Mesenchymal stem cell (in vitro differentiated cells and primary cell): ENCODE results near the gene FOXP1.

Experiments used
- DNase-seq: peaks from one replicate; pipeline ENCODE4 v3.0.0-alpha.2; 2013
- H2AFZ ChIP-seq: one replicate; pipeline ENCODE4 v1.6.1; 2013; ENCODE audit warnings: low read depth, mild to moderate bottlenecking, control low read depth, inconsistent platforms, low read length, moderate library complexity
- H2AK5ac ChIP-seq: 2 replicates; pipeline ENCODE4 v1.6.1; 2013; ENCODE audit warnings: low read length, moderate library complexity, mild to moderate bottlenecking, inconsistent platforms; ENCODE audit not compliant: severe bottlenecking
- H2BK120ac ChIP-seq: one replicate; pipeline ENCODE4 v1.6.1; 2013; ENCODE audit warnings: low read depth, mild to moderate bottlenecking, inconsistent platforms, low read length, moderate library complexity
- H2BK12ac ChIP-seq, 2 experiments: one replicate each; pipeline ENCODE4 v1.6.1; 2013; ENCODE audit warnings: inconsistent platforms in 2 of 2, low read length in 2 of 2, mild to moderate bottlenecking in 2 of 2, moderate library complexity in 2 of 2, control low read depth in 1 of 2
- H2BK15ac ChIP-seq: one replicate; pipeline ENCODE4 v1.6.1; 2013; ENCODE audit warnings: mild to moderate bottlenecking, low read depth, inconsistent platforms; ENCODE audit not compliant: poor library complexity, severe bottlenecking
- H2BK5ac ChIP-seq: 2 replicates; pipeline ENCODE4 v1.6.1; 2013; ENCODE audit warnings: low read depth, mild to moderate bottlenecking, low read length, control low read depth, inconsistent platforms; ENCODE audit not compliant: poor library complexity, severe bottlenecking
- H3K14ac ChIP-seq, 2 experiments: one replicate each; pipeline ENCODE4 v1.6.1; 2013; ENCODE audit warnings: inconsistent platforms in 2 of 2, low read length in 2 of 2, control low read depth in 1 of 2, mild to moderate bottlenecking in 1 of 2, moderate library complexity in 1 of 2
- H3K18ac ChIP-seq, 2 experiments: one replicate each; pipeline ENCODE4 v1.6.1; 2013; ENCODE audit warnings: inconsistent platforms in 2 of 2, low read length in 2 of 2, control low read depth in 1 of 2, low read depth in 1 of 2, mild to moderate bottlenecking in 1 of 2
- H3K23ac ChIP-seq, 2 experiments: one replicate each; pipeline ENCODE4 v1.6.1; 2013; ENCODE audit warnings: inconsistent platforms in 2 of 2, low read length in 2 of 2, mild to moderate bottlenecking in 2 of 2, moderate library complexity in 2 of 2, control low read depth in 1 of 2
- H3K27ac ChIP-seq: 2 replicates; pipeline ENCODE4 v1.5.1; 2013; ENCODE audit warnings: mild to moderate bottlenecking, moderate library complexity, low read length, control low read depth, inconsistent platforms; ENCODE audit not compliant: poor library complexity, severe bottlenecking
- H3K27me3 ChIP-seq, 2 experiments: 2 replicates each; pipeline versions ENCODE4 v1.6.1 to v1.7.0; 2013; ENCODE audit warnings: low read length in 2 of 2, mild to moderate bottlenecking in 2 of 2, moderate library complexity in 2 of 2, control low read depth in 1 of 2, inconsistent platforms in 1 of 2; ENCODE audit not compliant: control insufficient read depth in 1 of 2, insufficient read depth in 1 of 2
- H3K36me3 ChIP-seq, 2 experiments: 2 replicates each; pipeline versions ENCODE4 v1.6.1 to v1.7.0; 2013; ENCODE audit warnings: low read length in 2 of 2, control low read depth in 1 of 2, inconsistent platforms in 1 of 2, low read depth in 1 of 2, mild to moderate bottlenecking in 1 of 2; ENCODE audit not compliant: insufficient read depth in 2 of 2, control insufficient read depth in 1 of 2
- H3K4ac ChIP-seq, 2 experiments: one replicate each; pipeline ENCODE4 v1.6.1; 2013; ENCODE audit warnings: inconsistent platforms in 2 of 2, low read length in 2 of 2, mild to moderate bottlenecking in 2 of 2, moderate library complexity in 2 of 2, control low read depth in 1 of 2, low read depth in 1 of 2
- H3K4me1 ChIP-seq: 2 replicates; pipeline ENCODE4 v1.6.1; 2013; ENCODE audit warnings: low read depth, low read length, control low read depth; ENCODE audit not compliant: control insufficient read depth, insufficient read depth
- H3K4me2 ChIP-seq: 2 replicates; pipeline ENCODE4 v1.6.1; 2013; ENCODE audit warnings: low read length, mild to moderate bottlenecking, inconsistent platforms; ENCODE audit not compliant: poor library complexity, severe bottlenecking
- H3K4me3 ChIP-seq, 2 experiments: 2 replicates each; pipeline versions ENCODE4 v1.5.1 to v1.7.0; 2013; ENCODE audit warnings: low read length in 2 of 2, mild to moderate bottlenecking in 2 of 2, control low read depth in 1 of 2, low read depth in 1 of 2; ENCODE audit not compliant: insufficient read depth in 1 of 2
- H3K79me1 ChIP-seq: replicated peaks from 2 replicates; pipeline ENCODE4 v1.6.1; 2013; ENCODE audit warnings: mild to moderate bottlenecking, control low read depth, low read length, inconsistent platforms; ENCODE audit not compliant: poor library complexity, severe bottlenecking
- H3K9ac ChIP-seq: 2 replicates; pipeline ENCODE4 v1.7.0; 2013; ENCODE audit warnings: mild to moderate bottlenecking, low read length, moderate library complexity
- H3K9me3 ChIP-seq: 2 replicates; pipeline ENCODE4 v1.7.0; 2013; ENCODE audit warnings: mild to moderate bottlenecking, low read length; ENCODE audit not compliant: control insufficient read depth
- H4K8ac ChIP-seq: one replicate; pipeline ENCODE4 v1.6.1; 2013; ENCODE audit warnings: inconsistent platforms, mild to moderate bottlenecking, low read length, moderate library complexity
- H4K91ac ChIP-seq: one replicate; pipeline ENCODE4 v1.6.1; 2013; ENCODE audit warnings: mild to moderate bottlenecking, low read length, inconsistent platforms
- WGBS: methylation state at CpG from one replicate; pipeline ENCODE4 v1.1.7; 2013; ENCODE audit warnings: mixed read lengths; 5-methylcytosine and 5-hydroxymethylcytosine counted together

Gene FOXP1

DNA sequence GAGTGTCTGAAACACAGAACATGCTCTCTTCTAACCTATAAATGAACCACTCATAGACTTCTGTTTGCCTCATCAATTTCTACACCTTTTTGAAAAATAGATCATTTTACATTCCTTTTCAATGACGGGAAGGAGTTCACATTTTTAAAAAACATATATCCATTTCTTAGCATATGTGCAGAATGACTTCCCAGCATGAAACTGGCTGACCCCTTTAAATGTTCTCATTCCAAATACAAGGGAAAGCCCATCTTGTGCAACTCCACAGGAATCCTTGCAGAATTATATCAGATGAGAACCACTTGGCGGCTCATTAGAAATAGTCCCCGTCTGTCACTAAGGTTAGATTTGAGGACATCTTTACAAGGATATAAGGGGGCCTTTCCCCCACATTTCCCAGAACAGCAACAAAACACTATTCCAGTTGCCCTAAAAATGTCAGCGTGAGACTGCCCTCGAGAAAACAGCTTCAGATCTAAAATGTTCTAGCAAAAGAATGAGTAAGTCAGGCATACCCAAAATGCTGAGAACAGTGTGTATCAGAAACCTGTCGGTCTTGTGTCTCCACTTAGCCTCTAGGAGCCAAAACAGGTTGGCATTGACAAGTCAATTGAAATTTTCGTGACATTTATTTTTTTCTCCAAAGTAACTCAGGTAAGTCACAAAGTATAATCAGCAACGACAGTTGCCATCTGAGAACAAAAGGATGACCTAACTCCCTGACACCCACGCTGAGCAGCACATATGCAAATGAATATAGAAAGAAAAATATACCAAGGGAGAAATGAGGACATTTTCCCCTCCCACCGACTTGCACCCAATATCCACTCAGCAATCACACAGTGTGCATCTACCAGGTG, 63.1 kb downstream of the FOXP1 start:
- no peak overlapping the region for H3K18ac ChIP-seq
- H4K91ac ChIP-seq, result no peak overlapping the region
- H3K4me3 ChIP-seq, result no peak overlapping the region
- no peak overlapping the region for H2BK120ac ChIP-seq
- no peak overlapping the region for H3K9ac ChIP-seq
- peak overlapping the region; percentile 76 for H2BK5ac ChIP-seq
- peaks cover 12% of the 10 kb centered on the region for H3K79me1 ChIP-seq
- no peak for DNase-seq
- no peak overlapping the region for H3K14ac ChIP-seq
- H2BK15ac ChIP-seq, result no peak overlapping the region
- peak overlapping the region; percentile 100 for H2AK5ac ChIP-seq
- H3K4ac ChIP-seq, result no peak overlapping the region
- WGBS, result 83% methylated on average over 7 of the region's 10 CpGs
- H3K9me3 ChIP-seq, result no peaks in the 10 kb centered on the region
- H3K36me3 ChIP-seq, result no peaks in the 10 kb centered on the region
- peaks cover 14% of the 10 kb centered on the region for H3K4me1 ChIP-seq
- no peak overlapping the region for H3K23ac ChIP-seq
- no peaks in the 10 kb centered on the region for H3K27me3 ChIP-seq
- H3K4me2 ChIP-seq, result no peak overlapping the region
- no peak overlapping the region for H2BK12ac ChIP-seq
- H2AFZ ChIP-seq, result no peak overlapping the region
- peak overlapping the region; percentile 100 for H3K27ac ChIP-seq
- H4K8ac ChIP-seq, result no peak overlapping the region

DNA sequence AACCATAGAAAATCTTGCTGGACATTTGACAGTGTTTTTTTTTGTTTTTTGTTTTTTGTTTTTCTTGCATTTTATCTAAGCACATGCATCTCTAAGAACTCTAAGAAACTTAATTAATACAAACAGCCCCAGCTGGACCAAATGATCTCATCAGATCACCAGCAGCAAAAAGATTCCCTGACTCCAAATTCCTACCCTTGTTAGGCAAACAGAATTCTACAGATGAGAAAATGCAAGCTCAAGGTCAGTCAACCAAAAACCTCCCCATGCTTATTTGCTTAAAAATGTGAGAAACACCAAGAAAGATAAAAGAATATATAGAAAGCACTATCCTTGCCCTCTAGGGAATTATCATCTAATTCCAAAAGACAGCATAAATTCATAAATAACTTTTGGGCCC, 65.4 kb downstream of the FOXP1 start:
- Histone ChIP-seq H3K23ac (no peak overlapping the region), H2BK5ac (peak overlapping the region; percentile 92), H3K9me3 (no peaks in the 10 kb centered on the region), H2AK5ac (peak overlapping the region; percentile 78), H2BK120ac (no peak overlapping the region), H3K4me3 (no peak overlapping the region), H4K91ac (no peak overlapping the region), H3K9ac (no peak overlapping the region), H3K27ac (peak overlapping the region; percentile 100), H3K4ac (no peak overlapping the region), H2BK15ac (no peak overlapping the region), H2BK12ac (no peak overlapping the region), H3K79me1 (peaks cover 8% of the 10 kb centered on the region), H2AFZ (no peak overlapping the region), H3K4me2 (no peak overlapping the region), H3K4me1 (peaks cover 11% of the 10 kb centered on the region), H3K14ac (no peak overlapping the region), H3K27me3 (no peaks in the 10 kb centered on the region), H3K18ac (no peak overlapping the region), H4K8ac (no peak overlapping the region), H3K36me3 (no peaks in the 10 kb centered on the region)
- no peak for DNase-seq

DNA sequence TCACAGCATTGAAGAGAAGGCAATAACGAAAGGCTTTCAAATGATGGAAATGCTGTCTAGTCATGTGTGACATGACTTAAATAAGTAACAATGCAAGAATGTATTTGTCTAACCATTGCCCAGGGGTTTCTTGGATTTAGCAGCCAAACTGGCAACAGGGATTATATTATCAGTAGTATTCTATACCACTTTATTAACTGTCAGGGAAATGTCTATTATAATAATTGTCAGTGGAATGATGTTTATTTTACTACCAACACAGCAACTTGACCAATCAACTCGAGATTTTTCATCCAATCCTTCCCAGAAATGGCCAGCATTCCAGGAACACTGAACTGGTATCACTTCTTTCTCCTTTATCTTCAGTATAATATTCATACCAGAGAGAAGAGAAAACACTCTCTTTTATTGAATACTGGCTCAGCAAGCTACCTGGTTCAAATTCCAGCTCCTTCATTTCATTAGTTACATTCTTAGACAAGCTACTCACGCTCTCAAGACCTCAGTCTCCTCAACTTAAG, 66.2 kb downstream of the FOXP1 start:
- peaks cover 3% of the 10 kb centered on the region for H3K79me1 ChIP-seq
- peak overlapping the region; percentile 92 for H2BK5ac ChIP-seq
- H3K27ac ChIP-seq, result peak overlapping the region; percentile 100
- H3K23ac ChIP-seq, result no peak overlapping the region
- peak overlapping the region; percentile 78 for H2AK5ac ChIP-seq
- H2BK120ac ChIP-seq, result no peak overlapping the region
- no peak overlapping the region for H2BK15ac ChIP-seq
- DNase-seq, result no peak
- no peak overlapping the region for H3K4me2 ChIP-seq
- H2AFZ ChIP-seq, result no peak overlapping the region
- H4K91ac ChIP-seq, result no peak overlapping the region
- peaks cover 11% of the 10 kb centered on the region for H3K4me1 ChIP-seq
- no peak overlapping the region for H3K18ac ChIP-seq
- H3K9me3 ChIP-seq, result no peaks in the 10 kb centered on the region
- no peak overlapping the region for H4K8ac ChIP-seq
- H3K36me3 ChIP-seq, result no peaks in the 10 kb centered on the region
- H3K27me3 ChIP-seq, result no peaks in the 10 kb centered on the region
- H3K4ac ChIP-seq, result no peak overlapping the region
- no peak overlapping the region for H2BK12ac ChIP-seq
- H3K14ac ChIP-seq, result no peak overlapping the region
- 62% methylated on average over 3 of the region's 3 CpGs for WGBS
- H3K4me3 ChIP-seq, result no peak overlapping the region
- H3K9ac ChIP-seq, result no peak overlapping the region

DNA sequence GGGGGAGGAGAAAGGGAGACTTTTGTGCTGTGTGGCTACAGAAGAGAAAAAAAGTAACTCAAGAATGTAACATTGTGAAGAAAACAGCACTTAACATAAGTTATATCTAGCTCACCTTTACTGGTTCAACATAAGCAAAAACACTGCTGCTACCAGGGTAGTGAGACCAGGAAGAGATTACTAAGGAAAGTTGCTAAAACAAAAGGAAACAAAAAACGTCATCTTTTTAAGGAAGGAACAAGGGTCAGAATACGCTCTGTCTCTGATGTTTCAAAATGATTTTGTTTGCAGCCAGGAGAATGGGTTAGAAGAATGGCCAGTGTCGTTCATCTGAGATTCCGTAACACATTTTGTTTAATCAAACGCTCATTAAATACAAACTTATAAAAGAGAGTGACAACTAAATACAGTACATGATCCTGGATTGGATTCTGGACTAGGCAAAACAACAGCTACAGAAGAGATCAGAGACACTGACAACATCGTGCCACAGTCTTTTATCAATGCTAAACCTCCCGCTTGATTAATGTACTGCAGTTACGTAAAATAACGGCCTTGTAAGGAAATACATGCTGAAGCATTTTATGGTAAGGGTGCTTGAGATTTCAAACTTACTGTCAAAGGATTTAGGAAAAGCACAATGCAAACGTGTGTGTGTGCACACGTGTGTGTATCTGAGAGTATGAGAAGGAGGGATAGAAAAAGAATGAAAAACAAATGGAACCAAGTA, 67.7 kb downstream of the FOXP1 start:
- 87% methylated on average over 11 of the region's 11 CpGs for WGBS
- no peak overlapping the region for H2AFZ ChIP-seq

More for the DNA sequence above, 67.7 kb downstream of the FOXP1 start:
- Histone ChIP-seq H3K23ac (no peak overlapping the region), H4K8ac (no peak overlapping the region), H2BK5ac (peak overlapping the region; percentile 25), H3K9ac (no peak overlapping the region), H2BK15ac (no peak overlapping the region), H3K18ac (no peak overlapping the region), H4K91ac (no peak overlapping the region), H3K27me3 (no peaks in the 10 kb centered on the region), H3K36me3 (no peaks in the 10 kb centered on the region), H3K4me1 (peaks cover 6% of the 10 kb centered on the region), H3K4ac (no peak overlapping the region), H3K14ac (no peak overlapping the region), H3K4me2 (no peak overlapping the region), H3K4me3 (no peak overlapping the region), H3K79me1 (peaks cover under 1% of the 10 kb centered on the region), H2AK5ac (peak overlapping the region; percentile 79), H3K9me3 (no peaks in the 10 kb centered on the region), H2BK120ac (no peak overlapping the region), H3K27ac (peak overlapping the region; percentile 100), H2BK12ac (no peak overlapping the region)
- DNase-seq, result no peak
